T-cell (primary cell): ENCODE measurements around the gene TMEM74B. TPM values are rescaled to one million over a fixed set of nuclear protein-coding genes. Genes with fewer than 3 reads are reported as not detected.

Experiments
- ATAC-seq, 4 experiments: fragments of 200-7000 bp in 3 of 4; fragments of 150-1000 bp in 1 of 4; cut with Tn5 transposase; replicated peaks in 1 of 4; 1 replicate in 3 of 4; 2 replicates in 1 of 4; pipeline ENCODE4 v1.10.0; 2021; ENCODE audit warnings: moderate library complexity in 3 of 4, mild to moderate bottlenecking in 2 of 4, moderate number of reproducible peaks in 1 of 4
- CTCF ChIA-PET, 2 donors: fragments of 300-600 bp; sonication (Branson Sonifier 250); formaldehyde crosslinking; loops; one replicate each; lab custom pipeline; 2022; ENCODE audit warnings: antibody characterized with exemption in 2 of 2; lab: Charles Lee
- POLR2A ChIA-PET, 2 donors: fragments of 300-600 bp; sonication (Branson Sonifier 250); formaldehyde crosslinking; loops; one replicate each; lab custom pipeline; 2022; ENCODE audit warnings: antibody characterized with exemption in 2 of 2; lab: Charles Lee
- DNase-seq, 35 experiments: peaks; one replicate each; pipeline versions ENCODE4 v3.0.0 to v3.0.0-alpha.2; 2013 to 2023
- H3K27ac ChIP-seq: one replicate; pipeline ENCODE4 v1.5.1; 2013; ENCODE audit warnings: low read length
- H3K27me3 ChIP-seq, 2 experiments: replicated peaks in 1 of 2; 1 replicate in 1 of 2; 2 replicates in 1 of 2; pipeline versions ENCODE4 v1.6.1 to v1.7.0; 2013; ENCODE audit warnings: low read length in 1 of 2, mixed read lengths in 1 of 2; ENCODE audit not compliant: control insufficient read depth in 2 of 2, insufficient read depth in 2 of 2; ENCODE audit errors: extremely low read depth in 1 of 2
- H3K36me3 ChIP-seq, 2 donors: 1 replicate in 1 of 2; 2 replicates in 1 of 2; pipeline versions ENCODE4 v1.6.1 to v1.7.0; 2013; ENCODE audit warnings: low read length in 1 of 2; ENCODE audit not compliant: control insufficient read depth in 2 of 2, insufficient read depth in 1 of 2; ENCODE audit errors: extremely low read depth in 1 of 2
- H3K4me1 ChIP-seq, 2 experiments: 1 replicate in 1 of 2; 2 replicates in 1 of 2; pipeline versions ENCODE4 v1.6.1 to v1.7.0; 2013; ENCODE audit warnings: low read length in 2 of 2, mixed read lengths in 1 of 2; ENCODE audit not compliant: insufficient read depth in 2 of 2, control insufficient read depth in 1 of 2; ENCODE audit errors: extremely low read depth in 1 of 2
- H3K4me3 ChIP-seq, 2 donors: 1 replicate in 1 of 2; 2 replicates in 1 of 2; pipeline versions ENCODE4 v1.5.1 to v1.7.0; 2013; ENCODE audit warnings: mild to moderate bottlenecking in 2 of 2, low read length in 1 of 2, moderate library complexity in 1 of 2; ENCODE audit not compliant: control insufficient read depth in 1 of 2; ENCODE audit errors: extremely low read depth in 1 of 2
- H3K9me3 ChIP-seq: 2 replicates; pipeline ENCODE4 v1.7.0; 2013
- H3K27ac Mint-ChIP-seq, 2 donors: one replicate each; pipeline ENCODE4 v1.8.0; 2020 to 2021; ENCODE audit warnings: mild to moderate bottlenecking in 2 of 2, mixed read lengths in 2 of 2
- H3K27me3 Mint-ChIP-seq, 2 donors: one replicate each; pipeline ENCODE4 v1.8.0; 2021 to 2022; ENCODE audit warnings: mixed read lengths in 2 of 2
- H3K36me3 Mint-ChIP-seq: one replicate; pipeline ENCODE4 v1.8.0; 2021; ENCODE audit warnings: mixed read lengths
- H3K4me1 Mint-ChIP-seq, 3 donors: one replicate each; pipeline ENCODE4 v1.8.0; 2020 to 2022; ENCODE audit warnings: mixed read lengths in 3 of 3, mild to moderate bottlenecking in 1 of 3
- H3K4me3 Mint-ChIP-seq, 3 donors: one replicate each; pipeline ENCODE4 v1.8.0; 2020 to 2022; ENCODE audit warnings: mild to moderate bottlenecking in 3 of 3, mixed read lengths in 3 of 3, moderate library complexity in 3 of 3
- H3K9me3 Mint-ChIP-seq, 3 donors: one replicate each; pipeline ENCODE4 v1.8.0; 2020 to 2022; ENCODE audit warnings: mixed read lengths in 3 of 3
- WGBS: methylation state at CpG from one replicate; pipeline ENCODE4 v1.1.5; 2013; ENCODE audit warnings: missing lambda C conversion rate; ENCODE audit not compliant: insufficient coverage; 5-methylcytosine and 5-hydroxymethylcytosine counted together
- total RNA-seq, 35 experiments: library from RNA in 6 of 35; stranded (reverse) in 6 of 35; fragments of 120-200 nt in 1 of 35; gene quantifications; one replicate each; pipeline versions ENCODE4 v1.2.1 to v1.2.4 and lab custom pipeline; 2013 to 2026

Gene TMEM74B
- total RNA-seq, 5 donors from 2014 or later (not counting 1 experiment from before 2014, with no cell fraction given): 0.13 TPM; not detected in 4

GRCh38 chr20:1178623-1179022 lies 6.2 kb downstream of the TMEM74B start:
- ATAC-seq (no peak), DNase-seq (no peak)
- Mint-ChIP-seq H3K36me3 (peaks cover 39% of the 10 kb centered on the region), H3K4me1 (peaks cover 0 to 2% (median 0%) of the 10 kb centered on the region in 3 donors), H3K9me3 (no peaks in the 10 kb centered on the region), H3K27me3 (peaks cover 5 to 7% of the 10 kb centered on the region in 2 donors), H3K4me3 (no peak overlapping the region), H3K27ac (no peak overlapping the region)
- Histone ChIP-seq H3K4me3 (no peak overlapping the region), H3K27me3 (peaks cover 4 to 6% of the 10 kb centered on the region in 2 experiments), H3K27ac (no peak overlapping the region), H3K4me1 (no peaks in the 10 kb centered on the region), H3K9me3 (no peaks in the 10 kb centered on the region), H3K36me3 (peaks cover 6 to 17% of the 10 kb centered on the region in 2 donors)
- WGBS: 93% methylated on average over 2 of the region's 3 CpGs
- CTCF ChIA-PET: no interaction called here
- POLR2A ChIA-PET: no interaction called here

- CTCF ChIA-PET: interaction anchor here in 1 of 2 donors (0.6 kb wide), 1 partner anchor 1414 kb away, joined by 3 read pairs; no protein-coding TSS in a partner anchor
- POLR2A ChIA-PET: no interaction called here
- no peaks in the 10 kb centered on the region for H3K4me1 Mint-ChIP-seq
Observed at GRCh38 chr20:1178103-1178502, 6.7 kb downstream of the TMEM74B start.

DNA sequence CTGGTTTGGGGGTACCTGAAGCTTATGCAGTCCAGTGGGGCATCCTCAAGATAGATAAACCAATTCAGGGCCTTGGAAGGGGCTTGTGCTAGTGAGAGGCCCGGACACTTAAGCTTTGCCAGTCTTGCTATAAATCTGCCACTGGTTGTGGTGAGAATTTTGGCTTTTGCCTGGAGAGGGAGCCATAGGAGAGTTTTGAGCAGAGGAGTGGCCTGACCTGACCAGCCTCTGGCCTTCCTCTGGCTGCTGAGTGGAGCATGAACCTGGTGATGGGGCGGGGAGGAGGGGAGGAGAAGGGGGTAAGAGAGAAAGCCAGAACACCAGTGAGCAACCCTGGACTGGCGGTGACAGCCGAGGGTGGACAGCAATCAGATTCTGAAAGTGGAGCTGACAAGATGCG lies 7.1 kb downstream of the TMEM74B start:
- no peaks in the 10 kb centered on the region for H3K9me3 ChIP-seq
- Mint-ChIP-seq H3K4me3 (no peak overlapping the region), H3K27me3 (peaks cover 0 to 5% of the 10 kb centered on the region in 2 donors), H3K9me3 (no peaks in the 10 kb centered on the region), H3K36me3 (peaks cover 47% of the 10 kb centered on the region), H3K4me1 (no peaks in the 10 kb centered on the region), H3K27ac (peak overlapping the region in 1 of 2 donors; percentile 4)
- 94% methylated on average over 5 of the region's 5 CpGs for WGBS
- DNase-seq: no peak
- no peak for ATAC-seq
- no peak overlapping the region for H3K27ac ChIP-seq
- ChIA-PET POLR2A (no interaction called here), CTCF (interaction anchor here in 1 of 2 donors (0.6 kb wide), 1 partner anchor 1415 kb away, joined by 3 read pairs; no protein-coding TSS in a partner anchor)
- H3K4me1 ChIP-seq: no peaks in the 10 kb centered on the region
- no peak overlapping the region for H3K4me3 ChIP-seq
- H3K36me3 ChIP-seq: peaks cover 6 to 24% of the 10 kb centered on the region in 2 donors
- H3K27me3 ChIP-seq: peaks cover 0 to 3% of the 10 kb centered on the region in 2 experiments

More at GRCh38 chr20:1178103-1178502, 6.7 kb downstream of the TMEM74B start:
- Mint-ChIP-seq H3K36me3 (peaks cover 43% of the 10 kb centered on the region), H3K27me3 (peaks cover under 1 to 5% of the 10 kb centered on the region in 2 donors), H3K9me3 (no peaks in the 10 kb centered on the region), H3K27ac (no peak overlapping the region), H3K4me3 (no peak overlapping the region)
- H3K27me3 ChIP-seq: peaks cover 3% of the 10 kb centered on the region in 2 experiments
- no peak for ATAC-seq
- no peak overlapping the region for H3K4me3 ChIP-seq
- no peaks in the 10 kb centered on the region for H3K9me3 ChIP-seq
- H3K36me3 ChIP-seq: peaks cover 6 to 22% of the 10 kb centered on the region in 2 donors
- DNase-seq: no peak
- no peak overlapping the region for H3K27ac ChIP-seq
- WGBS: 80% methylated on average over 1 of the region's 3 CpGs
- H3K4me1 ChIP-seq: no peaks in the 10 kb centered on the region

DNA sequence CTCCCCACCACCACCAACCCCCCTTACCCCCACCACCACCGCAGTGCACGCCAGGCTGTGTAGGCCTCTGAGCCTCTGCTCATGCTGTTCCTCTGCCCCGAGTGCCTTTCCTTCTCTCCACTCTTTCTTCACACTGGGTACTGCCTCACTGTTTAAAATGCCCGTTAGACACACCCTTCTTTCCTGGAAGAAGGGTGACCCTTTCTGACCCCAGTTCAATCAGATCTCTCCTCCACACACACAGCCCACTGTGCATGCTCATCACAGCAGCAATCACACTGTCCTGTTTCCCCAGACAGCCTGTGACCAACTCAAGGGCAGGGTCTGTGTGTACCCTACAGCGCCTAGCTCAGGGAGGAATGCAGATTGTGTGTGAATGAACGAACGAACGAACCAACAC lies 10.0 kb downstream of the TMEM74B start:
- peaks cover 12 to 46% of the 10 kb centered on the region in 2 donors for H3K36me3 ChIP-seq
- peaks cover 66% of the 10 kb centered on the region for H3K36me3 Mint-ChIP-seq
- no peaks in the 10 kb centered on the region for H3K27me3 Mint-ChIP-seq
- H3K27ac Mint-ChIP-seq: no peak overlapping the region
- no peak overlapping the region for H3K4me3 Mint-ChIP-seq
- CTCF ChIA-PET: no interaction called here
- no peaks in the 10 kb centered on the region for H3K9me3 ChIP-seq
- H3K9me3 Mint-ChIP-seq: no peaks in the 10 kb centered on the region
- no peaks in the 10 kb centered on the region for H3K4me1 Mint-ChIP-seq
- no peak overlapping the region for H3K27ac ChIP-seq
- H3K27me3 ChIP-seq: no peaks in the 10 kb centered on the region
- ATAC-seq (no peak), DNase-seq (no peak)
- WGBS: 86% methylated on average over 3 of the region's 8 CpGs
- POLR2A ChIA-PET: interaction anchor here in 1 of 2 donors (0.5 kb wide), 1 partner anchor 627 kb away, joined by 4 read pairs; no protein-coding TSS in a partner anchor
- H3K4me3 ChIP-seq: no peak overlapping the region
- no peaks in the 10 kb centered on the region for H3K4me1 ChIP-seq

DNA sequence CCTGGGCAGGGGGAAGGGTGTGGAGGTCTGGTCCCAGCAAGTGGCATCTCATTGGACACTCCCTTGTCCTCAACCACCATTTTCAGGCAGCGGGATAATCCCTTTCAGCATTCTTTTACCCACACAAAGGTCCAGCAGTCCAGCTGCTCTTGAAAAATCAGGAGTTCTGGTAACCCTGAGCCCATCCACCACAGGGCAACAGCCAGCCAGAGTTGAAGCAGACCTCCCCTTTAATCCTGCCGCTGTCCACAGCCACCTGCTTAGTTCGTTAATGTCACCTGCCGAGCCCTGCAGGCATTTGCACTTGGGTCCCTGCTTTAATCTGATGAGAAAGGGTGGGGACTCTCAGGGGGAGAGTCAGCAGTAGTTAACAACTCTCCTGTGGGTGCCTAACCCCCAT lies 11.1 kb downstream of the TMEM74B start:
- peaks cover 73% of the 10 kb centered on the region for H3K36me3 Mint-ChIP-seq

DNA sequence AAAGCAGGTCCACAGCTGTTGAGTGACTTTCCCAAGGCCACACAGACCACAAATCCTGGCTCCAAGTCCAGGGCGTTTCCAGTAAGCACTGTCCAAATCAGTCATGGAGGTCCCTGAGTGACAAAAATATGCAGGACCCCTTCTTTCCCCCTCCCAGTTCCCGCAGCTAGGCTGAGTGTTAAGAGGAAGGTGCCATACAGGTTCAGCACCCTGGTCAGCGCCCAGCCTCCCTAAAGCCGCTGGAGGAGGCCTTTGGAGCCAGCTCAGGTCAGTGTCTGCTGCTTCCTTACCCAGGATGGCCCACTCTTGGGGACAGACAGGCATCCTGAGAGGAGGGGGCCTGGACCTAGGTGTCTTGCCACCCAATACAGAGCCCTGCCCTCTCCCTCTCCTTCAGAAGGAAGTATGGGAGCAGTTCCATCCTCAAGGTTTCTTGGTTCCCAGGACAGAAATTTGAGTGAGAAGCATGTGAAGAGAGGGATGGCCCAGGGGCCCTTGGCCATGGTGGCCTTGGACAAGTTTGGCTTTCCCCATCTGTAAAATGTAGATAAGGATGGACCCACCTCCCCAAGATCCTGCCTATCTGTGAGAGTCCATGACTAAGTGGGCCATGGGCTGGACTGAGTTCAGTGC lies 13.2 kb downstream of the TMEM74B start:
- Mint-ChIP-seq H3K27ac (no peak overlapping the region), H3K36me3 (peaks cover 84% of the 10 kb centered on the region), H3K4me3 (no peak overlapping the region), H3K4me1 (no peaks in the 10 kb centered on the region), H3K27me3 (no peaks in the 10 kb centered on the region), H3K9me3 (no peaks in the 10 kb centered on the region)
- no peaks in the 10 kb centered on the region for H3K9me3 ChIP-seq
- DNase-seq: peak in 6 of 35 experiments; percentile 4 to 28 (median 17)
- H3K4me3 ChIP-seq: no peak overlapping the region
- H3K27ac ChIP-seq: no peak overlapping the region
- no peaks in the 10 kb centered on the region for H3K4me1 ChIP-seq
- H3K27me3 ChIP-seq: no peaks in the 10 kb centered on the region
- POLR2A ChIA-PET: no interaction called here
- WGBS: no CpG with 5 or more reads among the region's 4 CpGs
- no peak for ATAC-seq
- H3K36me3 ChIP-seq: peaks cover 12 to 73% of the 10 kb centered on the region in 2 donors
- CTCF ChIA-PET: no interaction called here

More for the DNA sequence above, 11.1 kb downstream of the TMEM74B start:
- 100% methylated on average over 1 of the region's 4 CpGs for WGBS
- Mint-ChIP-seq H3K27me3 (no peaks in the 10 kb centered on the region), H3K4me1 (no peaks in the 10 kb centered on the region), H3K4me3 (no peak overlapping the region), H3K27ac (no peak overlapping the region), H3K9me3 (no peaks in the 10 kb centered on the region)
- DNase-seq (no peak), ATAC-seq (no peak)
- H3K4me3 ChIP-seq: no peak overlapping the region
- H3K36me3 ChIP-seq: peaks cover 12 to 56% of the 10 kb centered on the region in 2 donors
- no peaks in the 10 kb centered on the region for H3K4me1 ChIP-seq
- ChIA-PET POLR2A (no interaction called here), CTCF (no interaction called here)
- H3K9me3 ChIP-seq: no peaks in the 10 kb centered on the region
- H3K27ac ChIP-seq: no peak overlapping the region
- no peaks in the 10 kb centered on the region for H3K27me3 ChIP-seq
